ENCODE data around the gene MAN2B2.
A peak's percentile ranks its signal among the peaks of the same experiment; 100 is the strongest.

Gene MAN2B2

GRCh38 chr4:6606465-6607235, 31.7 kb downstream of the MAN2B2 start:
- Histone ChIP-seq H2BK15ac (ENCODE audit: low read length) (no peak overlapping the region), H3K4me2 (ENCODE audit: insufficient read depth, low read length, poor library complexity, severe bottlenecking) (no peak overlapping the region), H3K4me3 (ENCODE audit: low read length in 2 of 2) (no peak overlapping the region), H3K27me3 (ENCODE audit: control insufficient read depth in 3 of 3, insufficient read depth in 3 of 3, low read depth in 1 of 3, low read length in 3 of 3) (no peaks in the 10 kb centered on the region), H3K9ac (ENCODE audit: low read depth, low read length, poor library complexity) (no peak overlapping the region), H2BK12ac (ENCODE audit: low read length) (no peak overlapping the region), H4K8ac (ENCODE audit: low read depth, low read length) (no peak overlapping the region), H3K9me3 (replicated peaks in 1 of 2; ENCODE audit: control insufficient read depth in 2 of 2, insufficient read depth in 1 of 2, low read depth in 1 of 2, low read length in 2 of 2) (peaks cover 6 to 16% of the 10 kb centered on the region in 2 donors), H2BK5ac (ENCODE audit: low read length) (no peak overlapping the region), H3K79me1 (ENCODE audit: low read depth, low read length) (peaks cover 1% of the 10 kb centered on the region), H3K14ac (ENCODE audit: low read length) (no peak overlapping the region), H3K4me1 (ENCODE audit: control insufficient read depth in 2 of 2, insufficient read depth in 1 of 2, low read depth in 1 of 2, low read length in 2 of 2) (peaks cover 0 to 3% of the 10 kb centered on the region in 2 donors), H2AK5ac (ENCODE audit: low read depth, low read length) (no peak overlapping the region), H2AFZ (ENCODE audit: low read length) (no peak overlapping the region), H3K36me3 (replicated peaks in 1 of 2; ENCODE audit: control insufficient read depth in 2 of 2, insufficient read depth in 2 of 2, low read length in 2 of 2) (peaks cover 4 to 29% of the 10 kb centered on the region in 2 donors), H3K4ac (ENCODE audit: low read length) (no peak overlapping the region), H3K27ac (replicated peaks; ENCODE audit: low read length) (no peak overlapping the region), H3K18ac (ENCODE audit: low read length) (no peak overlapping the region), H4K91ac (ENCODE audit: low read depth, low read length, poor library complexity) (no peak overlapping the region), H3K23ac (ENCODE audit: low read depth, low read length, poor library complexity) (no peak overlapping the region), H2BK120ac (ENCODE audit: low read depth, low read length) (no peak overlapping the region)
- WGBS, 2 donors (ENCODE audit: extremely low coverage in 2 of 2, insufficient read length in 2 of 2, insufficient replicate concordance in 1 of 2): no CpG with 5 or more reads among the region's 10 CpGs
- DNase-seq (ENCODE audit: low spot score): no peak

GRCh38 chr4:6607368-6608055, 32.5 kb downstream of the MAN2B2 start:
- H4K91ac ChIP-seq (ENCODE audit: low read depth, low read length, poor library complexity): no peak overlapping the region
- no peak overlapping the region for H3K4ac ChIP-seq (ENCODE audit: low read length)
- no peak overlapping the region for H3K18ac ChIP-seq (ENCODE audit: low read length)
- H3K36me3 ChIP-seq (replicated peaks in 1 of 2; ENCODE audit: control insufficient read depth in 2 of 2, insufficient read depth in 2 of 2, low read length in 2 of 2): peaks cover 4 to 36% of the 10 kb centered on the region in 2 donors
- H3K9me3 ChIP-seq (replicated peaks in 1 of 2; ENCODE audit: control insufficient read depth in 2 of 2, insufficient read depth in 1 of 2, low read depth in 1 of 2, low read length in 2 of 2): peaks cover 6 to 16% of the 10 kb centered on the region in 2 donors
- H4K8ac ChIP-seq (ENCODE audit: low read depth, low read length): no peak overlapping the region
- peaks cover 0 to 3% of the 10 kb centered on the region in 2 donors for H3K4me1 ChIP-seq (ENCODE audit: control insufficient read depth in 2 of 2, insufficient read depth in 1 of 2, low read depth in 1 of 2, low read length in 2 of 2)
- no peak overlapping the region for H2AK5ac ChIP-seq (ENCODE audit: low read depth, low read length)
- no peak overlapping the region for H3K4me2 ChIP-seq (ENCODE audit: insufficient read depth, low read length, poor library complexity, severe bottlenecking)
- no CpG with 5 or more reads among the region's 13 CpGs for WGBS, 2 donors (ENCODE audit: extremely low coverage in 2 of 2, insufficient read length in 2 of 2, insufficient replicate concordance in 1 of 2)
- no peak overlapping the region for H3K9ac ChIP-seq (ENCODE audit: low read depth, low read length, poor library complexity)
- no peak overlapping the region for H3K27ac ChIP-seq (replicated peaks; ENCODE audit: low read length)
- H2BK12ac ChIP-seq (ENCODE audit: low read length): no peak overlapping the region
- H2BK5ac ChIP-seq (ENCODE audit: low read length): no peak overlapping the region
- H3K14ac ChIP-seq (ENCODE audit: low read length): no peak overlapping the region
- H3K79me1 ChIP-seq (ENCODE audit: low read depth, low read length): peaks cover 1% of the 10 kb centered on the region
- no peaks in the 10 kb centered on the region for H3K27me3 ChIP-seq (ENCODE audit: control insufficient read depth in 3 of 3, insufficient read depth in 3 of 3, low read depth in 1 of 3, low read length in 3 of 3)
- no peak overlapping the region for H2AFZ ChIP-seq (ENCODE audit: low read length)
- no peak for DNase-seq (ENCODE audit: low spot score)
- no peak overlapping the region for H2BK120ac ChIP-seq (ENCODE audit: low read depth, low read length)
- no peak overlapping the region for H3K23ac ChIP-seq (ENCODE audit: low read depth, low read length, poor library complexity)
- H2BK15ac ChIP-seq (ENCODE audit: low read length): no peak overlapping the region
- H3K4me3 ChIP-seq (ENCODE audit: low read length in 2 of 2): no peak overlapping the region

- peak; percentile 21 for DNase-seq (ENCODE audit: low spot score)
- Histone ChIP-seq H3K36me3 (replicated peaks in 1 of 2; ENCODE audit: control insufficient read depth in 2 of 2, insufficient read depth in 2 of 2, low read length in 2 of 2) (peaks cover 4 to 36% of the 10 kb centered on the region in 2 donors), H3K4me3 (ENCODE audit: low read length in 2 of 2) (peak overlapping the region in 1 of 2 donors; percentile 11), H3K79me1 (ENCODE audit: low read depth, low read length) (peaks cover 1% of the 10 kb centered on the region), H3K27me3 (ENCODE audit: control insufficient read depth in 3 of 3, insufficient read depth in 3 of 3, low read depth in 1 of 3, low read length in 3 of 3) (no peaks in the 10 kb centered on the region), H3K18ac (ENCODE audit: low read length) (peak overlapping the region; percentile 19), H2BK120ac (ENCODE audit: low read depth, low read length) (no peak overlapping the region), H2AK5ac (ENCODE audit: low read depth, low read length) (peak overlapping the region; percentile 59), H2BK15ac (ENCODE audit: low read length) (no peak overlapping the region), H3K9me3 (replicated peaks in 1 of 2; ENCODE audit: control insufficient read depth in 2 of 2, insufficient read depth in 1 of 2, low read depth in 1 of 2, low read length in 2 of 2) (peaks cover 6 to 16% of the 10 kb centered on the region in 2 donors), H4K91ac (ENCODE audit: low read depth, low read length, poor library complexity) (no peak overlapping the region), H3K14ac (ENCODE audit: low read length) (peak overlapping the region; percentile 43), H3K9ac (ENCODE audit: low read depth, low read length, poor library complexity) (peak overlapping the region; percentile 30), H3K4me2 (ENCODE audit: insufficient read depth, low read length, poor library complexity, severe bottlenecking) (no peak overlapping the region), H3K27ac (replicated peaks; ENCODE audit: low read length) (no peak overlapping the region), H3K23ac (ENCODE audit: low read depth, low read length, poor library complexity) (peak overlapping the region; percentile 13), H2BK5ac (ENCODE audit: low read length) (peak overlapping the region; percentile 71), H2AFZ (ENCODE audit: low read length) (no peak overlapping the region), H2BK12ac (ENCODE audit: low read length) (no peak overlapping the region), H3K4me1 (ENCODE audit: control insufficient read depth in 2 of 2, insufficient read depth in 1 of 2, low read depth in 1 of 2, low read length in 2 of 2) (peaks cover 0 to 3% of the 10 kb centered on the region in 2 donors), H4K8ac (ENCODE audit: low read depth, low read length) (no peak overlapping the region), H3K4ac (ENCODE audit: low read length) (no peak overlapping the region)
- WGBS, 2 donors (ENCODE audit: extremely low coverage in 2 of 2, insufficient read length in 2 of 2, insufficient replicate concordance in 1 of 2): no CpG with 5 or more reads among the region's 28 CpGs
These were observed 33.9 kb downstream of the MAN2B2 start for GRCh38 chr4:6608758-6609414.
